IPS-18c (cell line): Measurements from ENCODE around the gene THY1.
A peak's percentile ranks its signal among the peaks of the same experiment; 100 is the strongest.
"Not testable (repeated sequence)": the region's sequence is repeated elsewhere in the genome, so short reads cannot be mapped to it uniquely, and the experiment has no call there.

Source experiments
- H3K4me3 ChIP-seq: 2 replicates; pipeline ENCODE4 v1.7.0; 2013; ENCODE audit warnings: low read depth, mild to moderate bottlenecking, low read length, moderate library complexity; ENCODE audit not compliant: insufficient read depth
- H3K9me3 ChIP-seq: one replicate; pipeline ENCODE4 v1.6.1; 2013; ENCODE audit warnings: mild to moderate bottlenecking, low read length, moderate library complexity; ENCODE audit not compliant: control insufficient read depth, insufficient read depth

The THY1 gene

DNA sequence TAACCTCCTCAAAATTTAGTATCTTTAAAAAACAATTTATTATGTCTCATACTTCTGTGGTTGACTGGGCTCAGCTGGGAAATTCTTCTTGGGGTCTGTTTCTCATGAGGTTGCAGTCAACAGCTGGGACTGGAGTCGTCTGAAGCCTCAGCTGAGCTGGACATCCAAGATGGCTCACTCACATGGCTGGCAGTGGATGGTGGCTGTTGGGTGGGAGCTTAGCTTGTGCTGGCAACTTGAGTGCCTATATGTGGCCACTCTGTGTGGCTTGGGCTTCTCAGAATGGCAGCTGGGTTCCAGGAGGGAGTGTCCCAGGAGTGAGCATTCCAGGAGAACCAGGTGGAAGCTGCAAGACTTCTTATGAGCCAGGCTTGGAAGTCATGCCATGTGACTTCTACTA is 13.2 kb downstream of the THY1 start:
- no peaks in the 10 kb centered on the region for H3K9me3 ChIP-seq
- no peak overlapping the region for H3K4me3 ChIP-seq

DNA sequence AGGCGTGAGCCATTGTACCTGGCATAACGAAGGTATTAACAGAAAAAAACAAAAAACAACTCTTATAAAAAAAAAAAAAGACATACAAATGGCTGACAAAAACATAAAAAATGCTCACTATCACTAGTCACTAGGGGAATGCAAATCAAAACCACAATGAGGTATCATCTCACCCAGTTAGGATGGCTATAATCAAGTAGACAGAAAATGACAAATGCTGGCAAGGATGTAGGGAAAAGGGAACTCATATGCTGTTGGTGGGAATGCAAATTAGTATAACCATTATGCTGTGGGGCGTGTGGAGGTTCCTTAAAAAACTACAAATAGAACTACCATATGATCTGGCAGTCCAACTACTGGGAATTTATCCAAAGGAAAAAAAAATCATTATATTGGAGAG is 17.0 kb downstream of the THY1 start:
- Histone ChIP-seq H3K4me3 (no peak overlapping the region), H3K9me3 (no peaks in the 10 kb centered on the region)

DNA sequence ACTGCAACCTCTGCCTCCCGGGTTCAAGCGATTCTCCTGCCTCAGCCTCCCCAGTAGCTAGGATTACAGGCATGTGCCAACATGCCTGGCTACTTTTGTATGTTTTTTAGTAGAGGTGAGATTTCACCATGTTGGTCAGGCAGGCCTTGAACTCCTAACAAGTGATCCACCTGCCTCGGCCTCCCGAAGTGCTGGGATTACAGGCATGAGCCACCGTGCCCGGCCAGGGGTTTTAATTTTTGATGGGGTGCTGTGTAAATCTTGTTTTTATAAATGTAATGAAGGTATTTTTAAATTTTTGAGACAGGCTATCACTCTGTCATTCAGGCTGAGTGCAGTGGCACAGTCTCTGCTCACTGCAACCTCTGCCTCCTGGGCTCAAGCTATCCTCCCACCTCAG is 17.5 kb downstream of the THY1 start:
- not testable (repeated sequence) for H3K4me3 ChIP-seq

DNA sequence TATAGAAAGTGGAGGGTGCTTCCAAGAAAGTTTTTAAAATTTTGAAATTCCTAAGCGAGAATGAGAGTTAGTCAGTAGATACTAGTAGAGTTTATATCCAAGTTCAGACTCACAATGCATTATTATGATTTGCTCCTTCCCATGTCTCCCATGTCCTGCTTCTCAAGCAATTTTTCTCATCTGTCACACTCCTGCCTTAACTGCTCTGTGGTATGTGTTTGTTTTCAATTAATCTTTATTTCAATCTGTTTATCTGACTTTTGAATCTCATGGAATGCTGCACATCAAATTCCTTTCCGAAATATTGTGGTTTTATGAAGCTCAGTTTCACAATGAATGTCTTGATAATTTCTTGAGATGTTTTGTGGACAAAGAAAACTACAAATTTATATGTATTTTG is 18.1 kb downstream of the THY1 start:
- no peak overlapping the region for H3K4me3 ChIP-seq
- no peaks in the 10 kb centered on the region for H3K9me3 ChIP-seq

More for the DNA sequence above, 17.5 kb downstream of the THY1 start:
- H3K9me3 ChIP-seq, result not testable (repeated sequence)

DNA sequence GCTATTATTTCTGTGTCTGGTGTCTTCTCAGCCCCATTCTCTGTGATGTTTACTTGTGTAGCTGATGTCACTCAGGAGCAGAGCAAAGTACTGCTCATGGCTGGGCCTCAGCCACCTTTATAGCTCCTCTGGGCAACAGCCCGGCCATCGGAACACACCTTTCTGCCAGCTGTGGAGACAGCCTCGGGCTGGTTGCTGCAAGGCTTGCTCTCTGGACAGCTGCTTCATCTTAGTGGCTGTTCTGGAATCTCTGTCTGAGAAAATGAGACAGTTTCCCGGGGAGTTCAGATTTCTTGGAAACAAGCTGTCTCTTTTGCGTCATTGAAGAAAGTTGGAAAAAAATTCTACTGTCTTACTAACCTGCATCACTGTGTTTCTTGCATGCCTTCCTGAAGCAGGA is 20.0 kb downstream of the THY1 start:
- Histone ChIP-seq H3K4me3 (no peak overlapping the region), H3K9me3 (no peaks in the 10 kb centered on the region)

DNA sequence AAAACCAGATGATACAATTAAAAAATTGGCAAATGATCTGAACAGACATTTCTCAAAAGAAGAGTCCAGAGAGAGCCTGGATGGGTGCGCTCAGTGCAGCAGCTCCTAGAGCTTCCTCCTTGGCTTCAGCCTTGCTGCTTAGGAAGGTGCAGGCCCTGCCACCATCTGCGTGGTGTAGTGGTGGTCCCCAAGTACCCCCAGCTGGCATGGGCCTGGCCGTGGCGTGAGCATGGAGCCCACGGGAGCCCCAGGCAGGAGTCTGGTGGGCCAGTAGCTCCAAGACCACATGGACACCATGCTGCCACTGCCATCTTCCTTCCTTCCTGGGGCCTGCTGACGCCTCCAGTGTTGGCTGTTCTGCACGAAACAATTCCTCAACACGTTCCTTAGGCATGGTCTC is 20.5 kb downstream of the THY1 start:
- no peaks in the 10 kb centered on the region for H3K9me3 ChIP-seq

DNA sequence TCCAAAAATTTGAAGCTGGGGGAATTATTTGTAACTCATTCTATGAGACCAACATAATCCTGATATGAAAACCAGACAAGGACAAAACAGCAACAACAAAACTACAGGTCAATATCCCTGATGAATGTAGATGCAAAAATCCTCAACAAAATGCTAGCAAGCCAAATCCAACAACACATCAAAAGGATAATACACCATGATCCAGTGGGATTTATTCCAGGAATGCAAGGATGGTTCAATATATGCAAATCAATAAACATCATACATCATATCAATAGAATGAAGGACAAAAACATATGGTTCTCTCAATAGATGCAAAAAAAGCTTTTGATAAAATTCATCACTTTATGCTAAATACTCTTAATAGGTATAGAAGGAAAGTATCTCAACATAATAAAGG is 22.1 kb downstream of the THY1 start:
- no peaks in the 10 kb centered on the region for H3K9me3 ChIP-seq
- no peak overlapping the region for H3K4me3 ChIP-seq

More for the DNA sequence above, 20.5 kb downstream of the THY1 start:
- no peak overlapping the region for H3K4me3 ChIP-seq

DNA sequence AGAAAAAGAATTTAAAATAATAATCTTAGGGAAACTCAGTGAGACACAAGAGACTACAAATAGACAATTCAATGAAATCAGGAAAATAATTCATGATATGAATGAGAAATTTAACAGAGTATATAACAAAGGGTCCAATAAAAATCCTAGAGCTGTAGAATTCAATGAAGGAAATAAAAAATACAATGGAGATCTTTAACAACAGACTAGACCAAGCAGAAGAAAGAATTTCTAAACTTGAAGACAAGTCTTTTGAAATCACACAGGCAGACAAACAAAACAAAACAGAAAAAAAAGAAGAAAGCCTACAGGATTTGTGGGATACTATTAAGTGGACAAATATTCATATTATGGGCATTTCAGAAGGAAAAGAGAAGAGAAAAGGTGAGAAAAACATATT is 25.2 kb downstream of the THY1 start:
- Histone ChIP-seq H3K9me3 (no peaks in the 10 kb centered on the region), H3K4me3 (no peak overlapping the region)

DNA sequence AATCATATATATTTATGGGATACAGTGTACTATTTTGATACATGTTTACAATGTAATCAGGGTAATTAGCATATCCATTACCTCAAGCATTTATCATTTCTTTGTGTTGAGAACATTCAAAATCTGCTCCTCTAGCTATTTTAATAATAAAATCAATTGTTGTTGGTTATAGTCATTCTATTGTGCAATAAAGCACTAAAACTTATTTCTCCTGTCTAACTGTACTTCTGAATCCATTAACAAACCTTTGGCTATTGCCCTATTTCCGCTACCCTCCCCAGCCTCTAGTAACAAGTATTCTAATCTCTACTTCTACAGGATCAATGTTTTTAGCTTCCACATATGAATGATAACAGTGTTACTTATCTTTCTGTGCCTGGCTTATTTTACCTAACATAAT is 26.1 kb downstream of the THY1 start:
- Histone ChIP-seq H3K4me3 (no peak overlapping the region), H3K9me3 (no peaks in the 10 kb centered on the region)

DNA sequence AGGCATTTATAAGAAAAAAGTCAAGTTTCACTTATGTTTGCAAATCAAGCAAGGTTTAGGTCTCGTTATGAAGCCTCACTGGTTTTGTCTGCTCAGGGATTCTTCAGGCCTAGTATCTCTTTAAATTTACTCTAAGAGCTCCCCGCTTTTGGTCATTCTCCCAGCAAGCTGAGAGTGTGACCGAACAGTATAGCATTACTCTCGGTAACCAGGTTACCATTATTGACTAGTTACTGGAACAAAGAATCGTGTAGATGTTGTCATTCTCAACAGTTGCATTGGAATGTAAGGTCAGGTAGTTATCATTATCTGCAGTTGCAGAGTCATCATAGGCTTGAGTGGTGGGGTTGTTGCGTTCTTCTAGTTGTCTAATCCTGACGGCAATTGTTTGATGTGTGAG is 31.7 kb downstream of the THY1 start:
- no peak overlapping the region for H3K4me3 ChIP-seq

DNA sequence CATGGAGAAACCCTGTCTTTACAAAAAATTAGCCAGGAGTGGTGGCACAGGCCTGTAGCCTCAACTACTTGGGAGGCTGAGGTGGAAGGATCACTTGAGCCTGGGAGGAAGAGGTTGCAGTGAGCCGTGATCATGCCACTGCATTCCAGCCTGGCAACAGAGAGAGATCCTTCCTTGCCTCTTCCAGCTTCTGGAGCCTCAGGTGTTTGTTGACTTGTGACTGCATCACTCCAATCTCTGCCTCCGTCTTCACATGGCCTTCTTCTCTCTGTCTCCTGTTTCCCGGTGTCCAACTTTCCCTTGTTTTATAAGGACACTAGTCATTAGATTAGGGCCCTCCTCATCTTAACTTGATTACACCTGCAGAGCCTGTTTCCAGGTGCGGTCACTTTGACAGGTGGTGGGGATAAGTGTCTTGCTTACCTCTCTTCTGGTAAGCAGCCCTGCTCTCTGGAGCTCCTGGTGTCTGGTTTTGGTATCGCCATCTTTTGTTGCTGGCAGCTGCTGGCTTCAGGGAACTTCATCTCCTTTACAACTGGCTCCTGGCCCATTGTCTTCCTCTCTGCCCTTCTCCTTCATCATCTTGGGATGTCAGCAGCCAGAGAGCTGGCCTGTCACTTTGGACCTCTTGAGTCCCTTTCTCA is 33.2 kb downstream of the THY1 start:
- Histone ChIP-seq H3K9me3 (no peaks in the 10 kb centered on the region), H3K4me3 (no peak overlapping the region)

More for the DNA sequence above, 31.7 kb downstream of the THY1 start:
- no peaks in the 10 kb centered on the region for H3K9me3 ChIP-seq

DNA sequence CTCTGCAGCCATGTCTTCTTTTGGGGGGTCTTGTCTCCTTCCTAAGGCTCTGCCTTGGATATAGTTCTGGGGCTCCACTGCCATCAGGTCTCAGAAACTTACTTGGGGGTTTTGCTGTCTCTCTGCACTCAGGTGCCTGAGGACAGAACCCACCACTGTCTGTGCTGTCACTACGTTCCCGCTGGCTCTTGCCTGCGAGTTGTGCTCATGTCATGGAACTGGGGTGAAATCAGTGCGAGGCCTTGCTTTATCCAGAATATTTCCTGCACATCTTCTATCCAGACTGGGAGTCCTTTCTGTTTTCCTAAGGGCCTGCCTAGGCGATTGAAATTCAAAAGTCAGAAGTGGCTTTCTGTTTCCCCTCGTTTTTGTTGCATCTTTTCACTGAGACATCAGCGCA is 34.9 kb downstream of the THY1 start:
- H3K9me3 ChIP-seq, result no peaks in the 10 kb centered on the region

DNA sequence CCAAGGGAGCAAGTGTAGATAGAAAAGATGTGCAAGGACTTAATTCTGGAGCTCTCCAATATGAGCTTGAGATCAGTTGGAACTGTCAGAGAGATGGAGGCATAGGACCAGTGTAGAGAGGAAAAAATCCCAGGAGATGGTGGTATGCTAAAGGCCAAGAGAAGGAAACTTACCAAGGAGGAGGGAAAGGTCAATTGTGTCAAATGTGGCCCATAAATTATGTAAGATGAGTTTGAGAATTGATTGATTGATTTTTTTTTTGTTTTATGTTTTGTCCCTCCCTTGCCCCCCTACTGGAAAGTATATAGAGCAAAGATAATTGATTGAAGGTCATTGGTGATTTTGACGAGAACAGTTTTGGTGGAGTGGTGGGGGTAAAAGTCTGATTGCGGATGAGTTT is 38.6 kb downstream of the THY1 start:
- Histone ChIP-seq H3K9me3 (no peaks in the 10 kb centered on the region), H3K4me3 (no peak overlapping the region)

More for the DNA sequence above, 34.9 kb downstream of the THY1 start:
- no peak overlapping the region for H3K4me3 ChIP-seq

DNA sequence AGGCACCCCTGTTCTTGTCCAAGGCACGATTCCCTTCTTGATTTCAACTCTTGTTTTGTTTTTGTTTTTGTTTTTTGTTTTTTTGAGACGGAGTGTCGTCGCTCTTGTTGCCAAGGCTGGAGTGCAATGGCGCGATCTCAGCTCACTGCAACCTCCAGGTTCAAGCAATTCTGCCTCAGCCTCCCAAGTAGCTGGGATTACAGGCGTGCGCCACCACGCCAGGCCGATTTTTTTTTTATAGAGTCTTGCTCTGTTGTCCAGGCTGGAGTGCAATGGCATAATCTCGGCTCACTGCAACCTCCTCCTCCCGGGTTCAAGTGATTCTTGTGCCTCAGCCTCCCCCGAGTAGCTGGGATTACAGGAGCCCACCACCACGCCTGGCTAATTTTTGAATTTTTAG is 40.5 kb downstream of the THY1 start:
- H3K9me3 ChIP-seq, H3K4me3 ChIP-seq: not testable (repeated sequence)

DNA sequence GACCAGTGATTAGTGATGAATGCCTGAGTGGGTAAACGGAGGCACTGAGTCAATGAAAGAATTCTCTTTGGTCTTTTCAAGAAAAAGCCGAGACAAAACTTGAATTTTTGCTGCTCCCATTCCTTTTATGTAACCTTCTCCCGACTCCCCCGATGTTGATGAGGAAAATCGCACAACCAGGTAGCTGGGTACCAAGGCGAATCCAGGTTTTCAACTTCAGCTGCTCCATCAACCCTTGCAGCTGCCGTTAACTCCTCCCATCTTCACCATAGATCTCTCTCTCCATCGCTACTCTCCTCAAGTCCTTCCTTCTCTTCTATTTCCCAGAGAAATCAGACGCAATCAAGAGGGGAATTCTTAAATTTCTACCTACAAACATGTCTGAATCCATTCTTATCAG is 40.9 kb downstream of the THY1 start:
- Histone ChIP-seq H3K4me3 (peak overlapping the region; percentile 71; the same call in 1 of the 2 replicates), H3K9me3 (no peaks in the 10 kb centered on the region)

DNA sequence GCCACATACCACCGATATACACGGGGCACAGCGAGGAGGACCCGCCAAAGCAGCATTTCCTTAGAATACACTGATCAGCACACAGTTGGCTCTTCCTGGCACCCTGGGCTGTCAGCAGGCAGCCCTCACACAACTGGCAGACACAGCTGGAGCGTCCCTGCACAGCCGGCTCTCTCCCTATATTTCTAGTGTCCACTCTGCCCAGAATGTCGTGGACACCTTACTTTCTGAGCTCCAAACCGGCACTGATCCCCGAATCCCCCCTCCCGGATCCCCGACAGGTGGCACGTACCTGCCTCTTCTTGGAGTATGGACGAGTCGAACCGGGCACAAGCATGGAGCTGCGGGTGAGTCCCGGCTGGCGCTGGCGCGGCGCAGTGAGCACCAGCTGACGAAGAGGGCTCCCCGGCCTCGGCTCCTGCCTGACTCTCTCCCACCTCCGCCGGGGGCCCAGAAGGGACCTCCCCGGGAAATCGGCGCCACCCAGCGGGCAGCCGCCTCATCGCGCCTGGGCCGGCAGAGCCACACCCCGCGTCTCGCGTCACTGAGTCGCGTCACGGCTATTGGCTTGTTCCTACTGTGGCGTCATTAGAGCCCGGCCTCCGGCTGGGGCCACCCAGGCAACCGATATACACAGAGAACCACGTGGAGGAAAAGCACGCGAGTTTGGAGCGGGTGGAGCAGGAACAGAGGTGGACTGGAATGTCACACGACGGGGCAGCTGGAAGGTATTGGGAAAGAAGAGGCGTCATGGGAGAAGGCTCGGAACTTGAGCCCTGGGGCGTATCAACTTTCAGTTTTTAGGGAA is 41.6 kb downstream of the THY1 start, which contains the start of gene USP2:
TSS of gene USP2 (minus strand) at position 510 of the 808 bp plus-strand sequence. CDS start 8,210 bp downstream, outside the sequence.
- H3K9me3 ChIP-seq, result no peaks in the 10 kb centered on the region
- peak within 1 kb of the TSS; percentile 71 for H3K4me3 ChIP-seq

DNA sequence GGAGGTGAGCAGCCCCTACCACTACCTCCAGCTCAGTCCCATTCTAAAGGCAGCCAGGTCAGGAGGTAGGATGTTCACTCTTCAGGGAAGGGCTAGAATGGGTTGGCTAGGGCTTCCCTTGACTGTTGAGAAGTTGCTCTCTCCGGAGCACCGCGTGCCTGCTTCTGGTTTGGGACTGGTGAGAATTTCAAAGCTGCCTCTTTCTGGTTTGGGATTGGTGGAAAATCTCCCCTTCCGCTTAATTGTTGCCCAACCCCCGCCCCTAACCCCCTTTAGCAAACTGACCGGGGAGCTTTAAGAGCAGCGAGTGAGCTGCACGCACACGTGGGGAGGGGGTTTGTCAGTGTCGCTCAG is 42.2 kb downstream of the THY1 start:
- Histone ChIP-seq H3K9me3 (no peaks in the 10 kb centered on the region), H3K4me3 (peak overlapping the region; percentile 71)

DNA sequence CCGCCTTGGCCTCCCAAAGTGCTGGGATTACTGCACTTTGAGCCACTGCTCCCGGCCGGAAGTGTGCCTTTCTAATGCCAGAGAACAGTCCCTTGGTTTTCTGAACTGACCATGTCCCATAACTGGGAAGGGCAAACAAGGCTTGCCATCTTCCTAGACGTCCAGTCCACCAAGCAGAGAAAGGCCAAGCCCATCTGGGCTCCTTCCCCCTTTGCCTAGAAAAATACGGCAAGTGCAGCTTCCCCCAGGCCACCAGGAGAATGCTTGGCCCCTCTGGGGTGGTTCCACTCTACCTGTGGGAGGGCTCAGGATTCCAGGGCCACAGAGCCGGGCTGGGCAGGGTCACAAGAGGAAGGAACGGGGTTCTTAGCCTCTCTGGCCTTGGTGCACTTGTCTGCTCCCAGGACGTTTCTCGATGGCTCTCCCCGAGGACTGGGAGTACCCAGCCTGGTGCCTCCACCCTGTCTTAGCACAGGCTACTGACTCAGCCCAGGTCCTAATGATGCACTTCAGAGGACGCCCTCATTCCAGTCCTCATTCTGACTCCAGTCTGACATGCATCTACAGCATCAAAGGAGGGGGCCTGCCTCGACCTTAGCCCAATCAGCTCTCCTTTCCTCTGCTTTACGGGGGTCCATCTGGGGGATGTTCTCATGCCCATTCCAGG is 42.7 kb downstream of the THY1 start:
- Histone ChIP-seq H3K4me3 (peak overlapping the region; percentile 71), H3K9me3 (no peaks in the 10 kb centered on the region)
